OCI-LY3 (cell line): ENCODE data around the gene ULK1.

Experiments used
- H2AFZ ChIP-seq: fragments of 200-600, 300-600 bp; shearing (Covaris generic); 2 replicates; pipeline ENCODE4 v1.6.0; 2014; ENCODE audit warnings: antibody characterized with exemption, low read depth, low read length
- H3K27ac ChIP-seq: fragments of 200-600, 300-600 bp; sonication (generic); 2 replicates; pipeline ENCODE4 v1.5.1; 2014; ENCODE audit warnings: mild to moderate bottlenecking, low read length, moderate library complexity, mixed read lengths
- H3K27me3 ChIP-seq: fragments of 200-600, 300-600 bp; sonication (generic); 2 replicates; pipeline ENCODE4 v1.6.1; 2014; ENCODE audit warnings: low read depth, low read length, mixed read lengths
- H3K36me3 ChIP-seq: fragments of 200-600, 300-600 bp; sonication (generic); replicated peaks from 2 replicates; pipeline ENCODE3; 2014; ENCODE audit warnings: low read depth, low read length, mixed read lengths
- H3K4me1 ChIP-seq: fragments of 300-600, 200-600 bp; sonication (generic); 2 replicates; pipeline ENCODE4 v1.6.1; 2014; ENCODE audit warnings: low read length, mixed read lengths
- H3K4me2 ChIP-seq: fragments of 200-600, 300-600 bp; sonication (generic); 2 replicates; pipeline ENCODE4 v1.6.1; 2014; ENCODE audit warnings: low read length, mixed read lengths
- H3K4me3 ChIP-seq: fragments of 300-600, 200-600 bp; sonication (generic); 2 replicates; pipeline ENCODE4 v1.5.1; 2014; ENCODE audit warnings: antibody characterized with exemption, mild to moderate bottlenecking, low read length, moderate library complexity
- H3K79me2 ChIP-seq: fragments of 300-600, 200-600 bp; shearing (Covaris generic); 2 replicates; pipeline ENCODE4 v1.6.1; 2014; ENCODE audit warnings: mild to moderate bottlenecking, low read length, mixed read lengths
- H3K9ac ChIP-seq: fragments of 300-600, 200-600 bp; shearing (Covaris generic); 2 replicates; pipeline ENCODE4 v1.6.0; 2014; ENCODE audit warnings: mild to moderate bottlenecking, low read length, moderate library complexity
- H3K9me3 ChIP-seq: fragments of 200-600, 300-600 bp; shearing (Covaris generic); 2 replicates; pipeline ENCODE4 v1.6.1; 2014; ENCODE audit warnings: low read length, mixed read lengths; ENCODE audit not compliant: insufficient read depth
- H4K20me1 ChIP-seq: fragments of 200-600, 300-600 bp; sonication (generic); 2 replicates; pipeline ENCODE4 v1.6.1; 2016; ENCODE audit warnings: low read length, mixed read lengths; ENCODE audit not compliant: insufficient read depth
- CTCF ChIP-seq: fragments of 200-600, 300-600 bp; sonication (generic); IDR thresholded peaks from 2 replicates; pipeline ENCODE4 v1.5.1; 2014; ENCODE audit warnings: antibody characterized with exemption, low read length, low read depth
- EZH2phosphoT487 ChIP-seq: fragments of 200-600 bp; shearing (Covaris generic); IDR thresholded peaks from 2 replicates; pipeline ENCODE4 v1.6.1; 2018; ENCODE audit warnings: antibody characterized with exemption, mixed run types, low read depth

The ULK1 gene

DNA sequence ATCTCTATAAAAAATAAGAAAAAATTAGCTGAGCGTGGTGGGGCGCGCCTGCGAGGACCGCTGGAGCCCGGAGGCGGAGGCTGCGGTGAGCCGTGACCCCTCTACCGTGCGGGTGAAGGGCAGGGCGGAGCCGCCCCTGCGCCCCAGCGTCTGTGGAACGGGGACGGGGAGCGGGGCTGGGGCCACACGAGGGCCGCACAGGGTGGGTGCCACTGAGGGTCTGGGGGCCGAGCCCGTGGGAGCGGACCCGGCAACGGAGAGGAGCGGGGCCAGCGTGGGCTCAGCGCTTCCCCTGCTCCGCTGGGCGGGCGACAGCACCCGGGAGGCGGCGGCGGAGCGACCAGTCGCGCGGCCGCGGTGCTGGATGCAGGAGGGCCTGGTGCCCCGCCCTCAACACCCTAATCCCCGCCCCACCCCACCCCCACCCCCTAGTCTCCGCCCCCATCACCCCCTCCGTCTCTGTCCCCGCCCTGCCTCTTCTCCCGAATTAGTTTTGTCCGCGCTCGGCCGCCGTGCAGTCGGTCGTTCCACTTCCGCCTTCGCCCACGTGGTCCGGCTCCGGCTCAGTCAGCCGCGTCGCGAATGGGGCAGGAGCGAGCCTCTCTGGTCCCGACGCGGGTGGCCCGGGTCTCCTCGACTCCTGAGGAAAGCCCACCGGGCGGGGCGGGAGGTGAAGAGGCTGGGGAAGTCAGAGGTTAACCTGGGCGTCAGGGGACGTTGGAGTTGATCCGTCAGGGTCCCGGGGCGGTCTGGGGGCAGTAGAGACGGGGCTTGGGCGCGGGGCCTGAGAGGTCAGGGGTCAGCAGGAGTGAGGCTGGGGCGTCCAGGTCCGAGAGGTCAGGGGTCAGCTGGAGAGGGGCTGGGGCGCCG is 34.5 kb downstream of the ULK1 start, which contains the start of gene PUS1:
PUS1 (plus strand) TSS at position 566 of the 870 bp plus-strand sequence. CDS start 447 bp downstream, outside the sequence.
- Histone ChIP-seq H4K20me1 (0 out of 2 replicates have a peak, but pooled peaks cover 9% of the 10 kb centered on the region), H3K27ac (peak within 1 kb of the TSS; percentile 58), H3K4me1 (peaks cover 19% of the 10 kb centered on the region), H3K4me2 (peak within 1 kb of the TSS; percentile 89), H3K4me3 (peak within 1 kb of the TSS; percentile 99), H3K79me2 (peaks cover 43% of the 10 kb centered on the region), H3K9me3 (no peaks in the 10 kb centered on the region), H2AFZ (peak within 1 kb of the TSS; percentile 83), H3K36me3 (peaks cover 24% of the 10 kb centered on the region), H3K9ac (peak within 1 kb of the TSS; percentile 98), H3K27me3 (no peaks in the 10 kb centered on the region)
- TF ChIP-seq CTCF (no peak), EZH2phosphoT487 (no peak)

GRCh38 chr12:131929581-131930456 is 35.4 kb downstream of the ULK1 start:
- H3K9ac ChIP-seq, result peak overlapping the region; percentile 98
- H3K4me3 ChIP-seq, result peak overlapping the region; percentile 99
- TF ChIP-seq CTCF (no peak), EZH2phosphoT487 (no peak)
- peak overlapping the region; percentile 77 for H3K4me2 ChIP-seq
- H3K4me1 ChIP-seq, result peaks cover 10% of the 10 kb centered on the region
- H3K79me2 ChIP-seq, result peaks cover 43% of the 10 kb centered on the region
- H3K27ac ChIP-seq, result peak overlapping the region; percentile 58
- no peaks in the 10 kb centered on the region for H3K27me3 ChIP-seq
- H4K20me1 ChIP-seq, result 0 out of 2 replicates have a peak, but pooled peaks cover 9% of the 10 kb centered on the region
- H2AFZ ChIP-seq, result no peak overlapping the region
- peaks cover 27% of the 10 kb centered on the region for H3K36me3 ChIP-seq
- H3K9me3 ChIP-seq, result no peaks in the 10 kb centered on the region

DNA sequence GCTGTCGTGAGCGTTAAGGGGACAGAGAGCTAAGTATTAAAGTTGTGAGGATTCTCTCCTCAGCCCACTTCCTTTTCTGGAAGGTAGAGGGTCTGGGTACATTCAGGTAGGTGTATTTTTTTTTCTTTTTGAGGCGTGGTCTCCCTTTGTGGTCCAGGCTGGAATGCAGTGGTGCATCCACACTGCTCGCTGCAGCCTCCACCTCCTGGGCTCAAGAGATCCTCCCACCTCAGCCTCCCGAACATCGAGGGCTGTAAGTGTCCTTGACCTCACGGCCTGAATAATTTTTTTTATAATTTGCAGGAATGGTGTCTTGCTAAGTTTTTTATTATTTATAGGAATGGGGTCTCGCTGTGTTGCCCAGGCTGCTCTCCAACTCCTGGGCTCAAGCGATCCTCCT is 36.1 kb downstream of the ULK1 start:
- Histone ChIP-seq H4K20me1 (0 out of 2 replicates have a peak, but pooled peaks cover 9% of the 10 kb centered on the region), H3K9me3 (no peaks in the 10 kb centered on the region), H3K27ac (peak overlapping the region; percentile 6; the same call in 1 of the 2 replicates), H3K27me3 (no peaks in the 10 kb centered on the region), H3K9ac (peak overlapping the region; percentile 98), H3K36me3 (peaks cover 30% of the 10 kb centered on the region), H3K4me2 (peak overlapping the region; percentile 77), H3K4me3 (peak overlapping the region; percentile 99), H2AFZ (no peak overlapping the region), H3K79me2 (peaks cover 43% of the 10 kb centered on the region), H3K4me1 (peaks cover 8% of the 10 kb centered on the region)
- no peak for TF ChIP-seq EZH2phosphoT487
- TF ChIP-seq CTCF, result no peak
